A549 (cell line): ENCODE data around the gene PKIG. TPM values are rescaled to one million over a fixed set of nuclear protein-coding genes. Genes with fewer than 3 reads are reported as not detected.

ENCODE experiments used
- ATAC-seq, 2 experiments: fragments of 200-7000 bp in 1 of 2; fragments of >200 bp in 1 of 2; cut with Nextera tagmentation in 1 of 2; cut with Tn5 transposase in 1 of 2; 3 replicates each; pipeline versions ENCODE4 v1.8.0 to v1.9.1; 2018 to 2020; ENCODE audit warnings: mild to moderate bottlenecking in 1 of 2, moderate library complexity in 1 of 2
- CTCF ChIA-PET: fragments of 300-600 bp; sonication (Branson Sonifier 250); formaldehyde crosslinking; extraction: SDS; loops from one replicate; lab custom pipeline; 2021; ENCODE audit warnings: antibody characterized with exemption, inconsistent platforms; lab: Yijun Ruan, JAX
- POLR2A ChIA-PET: fragments of 350-600 bp; formaldehyde crosslinking; extraction: SDS; loops from one replicate; lab custom pipeline; 2021; ENCODE audit warnings: antibody characterized with exemption, inconsistent platforms; lab: Yijun Ruan, JAX
- DNase-seq, 2 experiments: peaks; one replicate each; pipeline versions ENCODE4 v3.0.0 to v3.0.0-alpha.2; 2011 to 2016; ENCODE audit warnings: low read depth in 1 of 2, low spot score in 1 of 2
- FAIRE-seq: peaks from 2 replicates; lab custom pipeline; 2011; peaks lifted over from hg19 to GRCh38; lab: Jason Lieb, UNC
- H3K27ac ChIP-seq, 2 experiments: fragments of >200 bp; sonication (Bioruptor Twin); formaldehyde crosslinking; 3 replicates each; pipeline ENCODE4 v1.5.1; 2016 to 2017
- H3K4me1 ChIP-seq: fragments of >200 bp; sonication (Bioruptor Twin); formaldehyde crosslinking; 3 replicates; pipeline ENCODE4 v1.6.1; 2016
- H3K4me2 ChIP-seq: fragments of >200 bp; sonication (Bioruptor Twin); formaldehyde crosslinking; 3 replicates; pipeline ENCODE4 v1.6.1; 2016
- H3K4me3 ChIP-seq: fragments of >200 bp; sonication (Bioruptor Twin); formaldehyde crosslinking; 3 replicates; pipeline ENCODE4 v1.5.1; 2016
- H3K9me3 ChIP-seq: fragments of >200 bp; sonication (Bioruptor Twin); formaldehyde crosslinking; 3 replicates; pipeline ENCODE4 v1.6.1; 2016
- CBX8 ChIP-seq: fragments of 200-600 bp; sonication (generic); IDR thresholded peaks from 2 replicates; pipeline ENCODE4 v1.6.1; 2016
- CHD2 ChIP-seq: fragments of 150-350 bp; IDR thresholded peaks from 2 replicates; pipeline ENCODE4 v1.6.1; 2014; ENCODE audit warnings: low read length; ENCODE audit not compliant: partially characterized antibody
- EHF ChIP-seq: fragments of 250-450 bp; sonication (Bioruptor Pico); IDR thresholded peaks from 2 replicates; pipeline ENCODE4 v1.5.0; 2020; ENCODE audit warnings: mild to moderate bottlenecking
- EP300 ChIP-seq, 2 experiments: fragments of >200 bp; sonication (Bioruptor Twin); formaldehyde crosslinking; IDR thresholded peaks; 2 replicates in 1 of 2; 3 replicates in 1 of 2; pipeline ENCODE4 v1.6.1; 2016 to 2017
- FOXS1 ChIP-seq: fragments of 250-450 bp; sonication (Bioruptor Pico); IDR thresholded peaks from 2 replicates; pipeline ENCODE4 v1.5.0; 2020; ENCODE audit warnings: mild to moderate bottlenecking, moderate library complexity
- GATA3 ChIP-seq: IDR thresholded peaks from 2 replicates; pipeline ENCODE4 v1.6.1; 2012; ENCODE audit warnings: borderline replicate concordance
- HDAC2 ChIP-seq: fragments of 200-600 bp; sonication (generic); IDR thresholded peaks from 2 replicates; pipeline ENCODE4 v1.6.1; 2016
- HOXB13 ChIP-seq: fragments of 250-450 bp; sonication (Bioruptor Pico); IDR thresholded peaks from 2 replicates; pipeline ENCODE4 v1.5.0; 2020; ENCODE audit warnings: low read depth, mild to moderate bottlenecking, moderate library complexity
- JUN ChIP-seq, 2 experiments: fragments of >200 bp; sonication (Bioruptor Twin); formaldehyde crosslinking; IDR thresholded peaks; 2 replicates in 1 of 2; 3 replicates in 1 of 2; pipeline ENCODE4 v1.6.1; 2016 to 2017
- KDM5A ChIP-seq: fragments of 200-600 bp; sonication (generic); IDR thresholded peaks from 2 replicates; pipeline ENCODE4 v1.6.1; 2016; ENCODE audit warnings: antibody characterized with exemption, mild to moderate bottlenecking
- MAFK ChIP-seq: fragments of 450-650 bp; IDR thresholded peaks from 2 replicates; pipeline ENCODE4 v1.6.1; 2014; ENCODE audit not compliant: partially characterized antibody
- REST ChIP-seq: fragments of 200-600 bp; sonication (generic); IDR thresholded peaks from 2 replicates; pipeline ENCODE4 v1.6.1; 2016; ENCODE audit warnings: antibody characterized with exemption, mild to moderate bottlenecking, moderate library complexity
- RNF2 ChIP-seq: fragments of 200-600 bp; sonication (generic); IDR thresholded peaks from 2 replicates; pipeline ENCODE4 v1.6.1; 2016; ENCODE audit warnings: low read depth, mild to moderate bottlenecking, antibody characterized with exemption, moderate library complexity, borderline replicate concordance
- SMC3 ChIP-seq: fragments of >200 bp; sonication (Bioruptor Twin); formaldehyde crosslinking; IDR thresholded peaks from 3 replicates; pipeline ENCODE4 v1.6.1; 2018; ENCODE audit warnings: inconsistent platforms
- SREBF2 ChIP-seq: fragments of 450-650 bp; IDR thresholded peaks from 2 replicates; pipeline ENCODE4 v1.6.1; 2014; ENCODE audit warnings: mild to moderate bottlenecking, moderate library complexity
- TFCP2L1 ChIP-seq: fragments of 250-450 bp; sonication (Bioruptor Pico); IDR thresholded peaks from 2 replicates; pipeline ENCODE4 v1.5.0; 2021; ENCODE audit warnings: mild to moderate bottlenecking
- ZC3H11A ChIP-seq: fragments of 450-650 bp; IDR thresholded peaks from 2 replicates; pipeline ENCODE4 v1.6.1; 2014; ENCODE audit warnings: antibody characterized with exemption, mild to moderate bottlenecking
- ZFP36 ChIP-seq: fragments of 450-650 bp; IDR thresholded peaks from 2 replicates; pipeline ENCODE4 v1.6.1; 2014; ENCODE audit warnings: borderline replicate concordance; ENCODE audit not compliant: partially characterized antibody
- ZSCAN20 ChIP-seq: fragments of 250-450 bp; sonication (Bioruptor Pico); IDR thresholded peaks from 2 replicates; pipeline ENCODE4 v1.8.0; 2022; ENCODE audit warnings: mild to moderate bottlenecking, moderate library complexity
- WGBS: methylation state at CpG from one replicate; pipeline ENCODE4 v1.1.6; 2017; ENCODE audit errors: missing lambda C conversion rate; 5-methylcytosine and 5-hydroxymethylcytosine counted together
- polyA plus RNA-seq, 4 experiments: library from polyadenylated mRNA; depleted of rRNA in 3 of 4; stranded (reverse); fragments of >200 nt; fragmentation: RNase III in 1 of 4; extraction: RNeasy Plus Mini Kit Qiagen cat#74134 plus additional on column Dnase treatment in 1 of 4; gene quantifications; 2 replicates in 3 of 4; 3 replicates in 1 of 4; pipeline ENCODE4 v1.2.3, GENCODE V29; 2011 to 2017
- TF ChIP-seq, protein P1 (sequence below): IDR thresholded peaks from 2 replicates; pipeline ENCODE4 v1.6.1; 2012
- TF ChIP-seq, protein P2 (sequence below): fragments of >200 bp; sonication (Bioruptor Twin); formaldehyde crosslinking; IDR thresholded peaks from 3 replicates; pipeline ENCODE4 v1.6.1; 2016

Gene PKIG
- polyA plus RNA-seq, 2 of the 4 experiments (the other 2 are of a cell fraction), result 24.0 to 31.1 TPM

GRCh38 chr20:44616604-44616964, 34.2 kb downstream of the PKIG start:
- POLR2A ChIA-PET, result no interaction called here
- no peak overlapping the region for H3K4me3 ChIP-seq
- no peak overlapping the region for H3K4me2 ChIP-seq
- no peaks in the 10 kb centered on the region for H3K4me1 ChIP-seq
- no peak for DNase-seq
- H3K9me3 ChIP-seq, result no peaks in the 10 kb centered on the region
- no peak for ATAC-seq
- WGBS, result 89% methylated on average over 10 of the region's 14 CpGs
- FAIRE-seq, result no peak
- no peak overlapping the region for H3K27ac ChIP-seq
- CTCF ChIA-PET, result interaction anchor here (0.7 to 2.2 kb wide), 5 partner anchors 67 to 228 kb away, joined by 3 to 9 read pairs (median 5); no protein-coding TSS in a partner anchor
- TF ChIP-seq EHF (CRISPR knock-in tag), result no peak
- TF ChIP-seq, protein P1, sequence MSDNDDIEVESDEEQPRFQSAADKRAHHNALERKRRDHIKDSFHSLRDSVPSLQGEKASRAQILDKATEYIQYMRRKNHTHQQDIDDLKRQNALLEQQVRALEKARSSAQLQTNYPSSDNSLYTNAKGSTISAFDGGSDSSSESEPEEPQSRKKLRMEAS, result no peak
- TF ChIP-seq, protein P2, sequence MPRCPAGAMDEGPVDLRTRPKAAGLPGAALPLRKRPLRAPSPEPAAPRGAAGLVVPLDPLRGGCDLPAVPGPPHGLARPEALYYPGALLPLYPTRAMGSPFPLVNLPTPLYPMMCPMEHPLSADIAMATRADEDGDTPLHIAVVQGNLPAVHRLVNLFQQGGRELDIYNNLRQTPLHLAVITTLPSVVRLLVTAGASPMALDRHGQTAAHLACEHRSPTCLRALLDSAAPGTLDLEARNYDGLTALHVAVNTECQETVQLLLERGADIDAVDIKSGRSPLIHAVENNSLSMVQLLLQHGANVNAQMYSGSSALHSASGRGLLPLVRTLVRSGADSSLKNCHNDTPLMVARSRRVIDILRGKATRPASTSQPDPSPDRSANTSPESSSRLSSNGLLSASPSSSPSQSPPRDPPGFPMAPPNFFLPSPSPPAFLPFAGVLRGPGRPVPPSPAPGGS, result no peak
- TF ChIP-seq HDAC2, result no peak
- TF ChIP-seq KDM5A, result no peak
- TF ChIP-seq GATA3, result no peak
- no peak for TF ChIP-seq REST
- no peak for TF ChIP-seq CBX8

GRCh38 chr20:44618318-44618731, 35.9 kb downstream of the PKIG start:
- WGBS, result 89% methylated on average over 14 of the region's 14 CpGs
- DNase-seq, result no peak
- H3K9me3 ChIP-seq, result peaks cover 9% of the 10 kb centered on the region
- H3K27ac ChIP-seq, result no peak overlapping the region
- H3K4me3 ChIP-seq, result no peak overlapping the region
- H3K4me1 ChIP-seq, result no peaks in the 10 kb centered on the region
- CTCF ChIA-PET, result interaction anchor here (0.8 to 5.6 kb wide), 10 partner anchors 9 to 400 kb away, joined by 3 to 30 read pairs (median 4); no protein-coding TSS in a partner anchor
- TF ChIP-seq SMC3 (no peak), HDAC2 (no peak), ZC3H11A (no peak), CHD2 (no peak), FOXS1 (CRISPR knock-in tag) (no peak), TFCP2L1 (CRISPR knock-in tag) (no peak), RNF2 (no peak), HOXB13 (no peak), EP300 (IDR thresholded peaks at IDR 0.05) (no peak), ZSCAN20 (CRISPR knock-in tag) (no peak), ZFP36 (no peak), MAFK (no peak), JUN (IDR thresholded peaks at IDR 0.05) (no peak), REST (no peak), SREBF2 (no peak)
- TF ChIP-seq, protein P2, result no peak
- TF ChIP-seq, all 56 proteins: peak for 0
- FAIRE-seq (no peak), ATAC-seq (no peak)
- H3K4me2 ChIP-seq, result no peak overlapping the region
- POLR2A ChIA-PET, result no interaction called here
